Measurements from ENCODE around the gene RASA1.
"Not testable (repeated sequence)": the region's sequence is repeated elsewhere in the genome, so short reads cannot be mapped to it uniquely, and the experiment has no call there.

RASA1 gene

DNA sequence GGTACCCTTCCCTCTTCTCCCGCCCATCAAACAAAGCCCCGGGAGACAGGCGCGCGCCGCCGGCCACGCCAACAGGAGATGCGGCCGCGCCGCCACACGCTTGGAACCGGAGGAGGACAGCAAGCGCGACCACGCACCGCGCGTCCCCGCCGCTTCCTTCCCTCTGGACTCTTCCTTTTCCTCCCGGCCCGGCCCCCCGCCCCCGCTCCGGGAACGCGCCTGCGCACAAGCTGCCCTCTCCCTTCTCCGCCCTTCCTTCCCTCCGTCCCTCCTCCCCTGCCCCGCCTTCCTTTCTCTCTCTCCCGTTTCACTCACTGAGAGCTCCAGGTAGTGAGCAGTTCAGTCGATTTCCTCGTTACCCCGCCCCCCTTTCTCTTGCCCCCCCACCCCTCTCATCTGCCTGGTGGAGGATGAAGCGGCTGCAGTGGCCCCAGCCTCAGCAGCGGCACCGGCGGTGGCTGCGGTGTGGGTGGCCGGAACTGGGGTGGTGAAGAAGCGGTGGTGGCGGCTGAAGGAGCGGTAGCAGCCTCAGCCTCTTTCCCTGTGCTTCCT is at the start of gene RASA1:
Gene RASA1, plus strand, starts transcription at position 310 of the 552 bp plus-strand sequence. CDS start 569 bp downstream, outside the sequence.
- DNase-seq (ENCODE audit: low read depth in 2 of 2), result peak; percentile 50 to 62

GRCh38 chr5:87229780-87230179 is 37.9 kb upstream of the RASA1 start:
- DNase-seq (ENCODE audit: low read depth in 2 of 2), result no peak

GRCh38 chr5:87231037-87231808 is 36.5 kb upstream of the RASA1 start:
- DNase-seq (ENCODE audit: low read depth in 2 of 2), result no peak

- DNase-seq (ENCODE audit: low read depth in 2 of 2), result no peak
These were observed 34.5 kb upstream of the RASA1 start for GRCh38 chr5:87233143-87233542.

GRCh38 chr5:87241555-87241954 is 26.1 kb upstream of the RASA1 start:
- no peak for DNase-seq (ENCODE audit: low read depth in 2 of 2)

GRCh38 chr5:87242242-87242641 is 25.4 kb upstream of the RASA1 start:
- DNase-seq (ENCODE audit: low read depth in 2 of 2), result no peak

- no peak for DNase-seq (ENCODE audit: low read depth in 2 of 2)
These were observed 24.4 kb upstream of the RASA1 start for GRCh38 chr5:87243161-87243844.

DNA sequence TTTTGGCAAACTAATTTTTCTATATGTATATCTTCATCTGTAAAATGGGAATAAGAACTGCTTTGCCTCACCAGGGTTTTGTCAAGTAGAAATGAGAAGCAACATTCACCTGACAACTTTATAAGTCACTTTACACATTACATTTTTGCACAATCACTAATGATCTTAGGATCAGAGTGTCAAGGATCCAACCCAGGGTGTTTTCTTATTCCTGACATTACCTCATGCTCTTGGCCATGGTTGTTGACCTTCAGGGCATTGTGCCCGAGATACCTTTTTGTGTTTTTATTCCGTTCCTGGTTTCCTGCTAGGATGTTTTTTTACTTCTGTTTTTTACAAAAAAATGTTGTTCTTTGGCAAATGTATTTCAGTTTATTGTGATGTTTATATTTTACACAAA is 22.2 kb upstream of the RASA1 start:
- no peak for DNase-seq (ENCODE audit: low read depth in 2 of 2)

DNA sequence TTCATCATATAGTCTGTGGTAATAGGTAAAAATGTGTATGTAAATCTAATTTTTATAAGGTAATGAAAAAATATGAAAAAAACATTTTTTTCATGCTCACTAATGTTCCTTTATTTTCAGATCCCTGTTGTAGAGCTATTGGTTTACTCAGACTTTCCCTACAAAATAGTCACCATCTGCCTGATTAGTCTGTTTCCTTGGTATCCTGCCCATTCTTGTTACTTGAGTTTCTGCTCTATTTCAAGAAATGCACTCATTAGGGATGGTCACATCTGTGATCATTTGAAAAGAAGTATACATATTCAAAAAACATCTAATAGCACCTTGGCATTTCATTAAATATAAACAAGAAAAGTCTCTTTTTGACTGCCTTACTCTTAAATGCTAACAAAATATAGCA is 21.6 kb upstream of the RASA1 start:
- no peak for DNase-seq (ENCODE audit: low read depth in 2 of 2)

DNA sequence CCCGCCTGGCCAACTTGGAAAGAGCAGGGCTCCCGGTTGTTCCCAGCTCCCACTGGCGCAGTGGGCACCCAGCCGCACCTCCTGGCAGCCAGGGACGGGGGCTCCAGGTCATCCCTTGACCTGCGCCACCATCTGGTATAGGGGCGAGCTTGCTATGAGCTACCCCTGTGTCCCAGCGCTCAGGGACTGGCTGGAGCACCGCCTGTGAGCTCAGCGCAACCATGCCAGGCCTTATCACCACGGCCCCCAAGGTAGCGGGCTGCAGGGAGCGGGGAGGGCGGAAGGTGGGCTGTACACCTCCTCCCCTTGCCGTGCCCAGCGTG is 15.4 kb upstream of the RASA1 start:
- DNase-seq (ENCODE audit: low read depth in 2 of 2), result no peak

DNA sequence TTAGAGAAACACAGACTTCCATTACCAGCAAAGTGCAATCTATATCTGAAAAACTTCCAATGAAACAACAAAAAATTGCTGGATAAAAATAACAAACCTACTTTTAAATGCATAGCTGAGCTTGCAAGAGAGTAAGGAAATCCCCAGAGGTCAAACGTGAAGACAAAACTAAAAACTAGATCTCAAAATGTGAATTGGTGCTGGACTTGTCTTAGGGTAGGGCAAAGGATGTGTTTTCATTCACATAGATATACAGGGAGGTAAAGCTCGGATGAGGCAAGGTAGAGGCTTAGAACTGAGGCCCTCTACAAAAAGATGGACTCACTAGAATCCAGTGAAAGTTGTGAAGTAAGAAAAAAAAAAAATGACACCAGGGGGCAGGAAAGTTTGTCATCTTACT is 13.6 kb upstream of the RASA1 start:
- DNase-seq (ENCODE audit: low read depth in 2 of 2), result no peak

- DNase-seq (ENCODE audit: low read depth in 2 of 2), result no peak
These were observed 9.2 kb upstream of the RASA1 start for GRCh38 chr5:87258507-87258906.

- DNase-seq (ENCODE audit: low read depth in 2 of 2), result no peak
These were observed 7.0 kb upstream of the RASA1 start for GRCh38 chr5:87260604-87261192.

DNA sequence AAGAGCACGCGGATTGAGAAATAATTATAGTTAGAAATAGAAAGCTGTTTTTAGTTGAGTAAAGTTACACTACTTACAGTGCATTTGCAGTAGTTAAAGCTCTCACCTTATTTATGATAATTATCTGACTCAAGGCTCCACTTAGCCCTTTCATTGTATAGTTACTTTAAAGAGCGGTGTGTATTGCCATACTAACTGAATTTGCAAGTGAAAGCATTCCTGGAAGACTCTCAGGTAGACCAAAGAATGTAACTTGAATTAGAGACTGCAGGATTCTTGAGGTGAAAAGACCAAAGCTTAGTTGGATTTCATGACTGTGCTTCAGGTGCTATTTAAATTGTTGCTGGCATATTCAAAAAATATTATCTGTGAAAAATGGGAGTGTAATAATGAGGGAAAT is 4.2 kb upstream of the RASA1 start:
- no peak for DNase-seq (ENCODE audit: low read depth in 2 of 2)

DNA sequence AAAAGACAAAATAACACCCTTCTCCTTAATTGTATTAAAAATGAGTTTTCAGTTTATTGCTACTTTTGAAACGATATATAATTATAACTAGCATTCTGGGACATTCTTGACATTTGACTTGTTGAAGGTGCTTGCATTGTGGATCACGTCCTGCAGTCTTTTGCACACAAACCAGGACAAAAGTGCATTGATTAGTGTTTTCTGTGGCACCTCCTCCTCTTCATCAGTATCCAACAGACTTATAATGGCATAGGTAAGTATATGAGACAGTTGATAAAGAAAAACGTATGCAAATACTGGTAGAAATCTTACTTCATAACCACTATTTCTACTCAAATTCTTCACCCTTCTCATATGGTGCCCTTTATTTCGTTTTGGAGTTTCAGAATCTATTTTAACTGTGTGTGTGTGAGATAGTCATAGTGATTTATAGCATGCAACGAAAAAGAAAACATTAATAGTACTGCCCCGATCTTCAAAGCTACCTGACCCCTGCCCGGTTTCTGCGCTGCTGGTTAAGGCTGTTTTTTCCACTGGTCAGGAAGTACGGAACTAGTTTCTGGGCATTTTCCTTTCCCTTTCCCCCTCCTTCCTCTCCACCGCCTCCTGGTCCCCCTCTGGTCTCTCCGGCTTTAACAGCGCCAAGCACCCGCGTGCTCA is 639 bp upstream of the RASA1 start:
- DNase-seq (ENCODE audit: low read depth in 2 of 2), result no peak

- DNase-seq (ENCODE audit: low read depth in 2 of 2), result peak in 1 of 2 donors; percentile 30
These were observed 665 bp downstream of the RASA1 start for GRCh38 chr5:87268126-87268969.

DNA sequence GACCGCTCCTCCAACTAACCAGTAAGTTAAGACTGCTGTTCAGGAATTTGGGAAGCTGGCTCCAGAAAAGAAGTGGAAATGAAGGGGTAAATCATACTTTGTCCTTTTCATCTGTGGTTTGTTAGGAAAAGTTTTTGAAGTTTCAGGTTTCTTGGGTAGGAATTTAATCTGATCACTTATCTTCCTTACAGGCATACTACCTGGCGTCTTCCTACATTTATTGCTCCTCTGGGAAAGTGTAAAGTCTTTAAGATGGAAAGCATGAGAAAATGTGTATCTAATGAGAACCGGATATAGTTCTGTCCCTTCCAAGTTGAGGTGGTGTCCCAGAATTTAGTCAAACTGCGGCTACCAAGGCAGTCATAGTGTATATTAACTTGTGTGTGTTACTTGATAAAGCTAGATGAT is 1.3 kb downstream of the RASA1 start:
- no peak for DNase-seq (ENCODE audit: low read depth in 2 of 2)

GRCh38 chr5:87270888-87271287 is 3.2 kb downstream of the RASA1 start:
- DNase-seq (ENCODE audit: low read depth in 2 of 2), result not testable (repeated sequence)

DNA sequence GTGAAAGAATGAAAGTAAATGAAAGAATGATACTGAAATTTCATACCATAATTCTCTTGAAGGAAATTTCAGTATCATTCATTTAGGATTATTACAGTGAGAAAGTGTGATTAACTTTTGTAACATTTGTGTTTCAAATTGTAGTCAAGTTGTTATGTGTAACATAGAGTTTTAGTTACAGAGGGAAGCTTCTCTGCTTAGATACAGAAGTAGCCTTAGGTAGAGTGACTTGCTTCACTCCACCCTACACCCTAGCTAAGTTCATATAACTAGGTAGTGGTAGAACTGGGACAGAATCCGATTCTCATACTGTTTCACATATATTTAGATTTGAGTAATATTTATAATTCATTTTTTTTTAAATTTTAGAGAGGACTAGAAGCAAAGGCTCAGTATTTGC is 9.0 kb downstream of the RASA1 start:
- DNase-seq (ENCODE audit: low read depth in 2 of 2), result no peak

DNA sequence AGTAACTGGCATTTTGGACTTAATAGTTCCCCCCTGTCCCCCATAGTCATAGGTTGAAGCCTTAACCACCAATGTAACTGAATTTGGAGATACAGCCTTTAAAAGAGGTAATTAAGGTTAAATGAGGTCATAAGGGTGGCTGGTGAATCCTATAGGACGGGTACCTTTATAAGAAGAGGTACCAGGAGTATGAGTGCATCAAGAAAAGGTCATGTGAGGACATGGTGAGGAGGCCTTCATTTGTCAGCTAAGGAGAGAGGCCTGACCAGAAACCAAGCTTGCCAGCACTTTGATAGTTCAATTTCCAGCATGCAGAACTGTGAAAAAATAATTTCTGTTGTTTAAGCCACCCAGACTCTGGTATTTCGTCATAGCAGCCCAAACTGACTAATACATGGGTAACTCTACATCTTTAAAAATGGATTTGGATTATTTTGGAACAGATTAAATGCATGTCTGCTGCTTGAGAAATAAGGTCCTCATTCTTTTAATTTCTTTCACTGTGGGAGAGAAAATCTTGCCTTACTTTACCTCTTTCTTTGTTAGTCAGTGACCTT is 9.7 kb downstream of the RASA1 start:
- no peak for DNase-seq (ENCODE audit: low read depth in 2 of 2)

- DNase-seq (ENCODE audit: low read depth in 2 of 2), result no peak
These were observed 11.0 kb downstream of the RASA1 start for GRCh38 chr5:87278590-87279100.
